Sigmoid colon (tissue), 7 donors: Measurements from ENCODE around the gene EXOC6. TPM values are rescaled to one million over a fixed set of nuclear protein-coding genes. Genes with fewer than 3 reads are reported as not detected.
"Not testable (repeated sequence)": the region's sequence is repeated elsewhere in the genome, so short reads cannot be mapped to it uniquely, and the experiment has no call there.

ENCODE experiments used
- DNase-seq: peaks from one replicate; pipeline ENCODE4 v3.0.0-alpha.2; 2019
- H3K27ac ChIP-seq, 4 donors: fragments of 200-600 bp; sonication (generic); one replicate each; pipeline ENCODE4 v1.5.1; 2016 to 2019; ENCODE audit warnings: mild to moderate bottlenecking in 1 of 4
- H3K27me3 ChIP-seq, 3 donors: fragments of 200-600 bp; sonication (generic); one replicate each; pipeline ENCODE4 v1.5.1; 2019; ENCODE audit warnings: mild to moderate bottlenecking in 1 of 3
- H3K36me3 ChIP-seq, 4 donors: fragments of 200-600 bp; sonication (generic); one replicate each; pipeline ENCODE4 v1.5.1; 2016 to 2019
- H3K4me1 ChIP-seq, 4 donors: fragments of 200-600 bp; sonication (generic); one replicate each; pipeline ENCODE4 v1.5.1; 2017 to 2019
- H3K4me3 ChIP-seq, 4 donors: fragments of 200-600 bp; sonication (generic); one replicate each; pipeline ENCODE4 v1.5.1; 2017 to 2019; ENCODE audit warnings: mild to moderate bottlenecking in 2 of 4, moderate library complexity in 1 of 4
- H3K9me3 ChIP-seq, 4 donors: fragments of 200-600 bp in 3 of 4; sonication (generic) in 3 of 4; one replicate each; pipeline versions ENCODE4 v1.5.1 to v1.6.1; 2013 to 2019
- EP300 ChIP-seq, 4 donors: sonication (generic); formaldehyde crosslinking; IDR thresholded peaks; one replicate each; pipeline ENCODE4 v1.6.1; 2017; ENCODE audit warnings: antibody characterized with exemption in 4 of 4
- POLR2A ChIP-seq, 2 donors: fragments of 450-650 bp; IDR thresholded peaks; one replicate each; pipeline ENCODE4 v1.6.1; 2016; ENCODE audit warnings: antibody characterized with exemption in 2 of 2, mild to moderate bottlenecking in 2 of 2, moderate library complexity in 2 of 2
- POLR2AphosphoS5 ChIP-seq, 4 donors: sonication (generic); formaldehyde crosslinking; IDR thresholded peaks; one replicate each; pipeline ENCODE4 v1.6.1; 2017; ENCODE audit warnings: antibody characterized with exemption in 4 of 4
- WGBS, 2 donors: extraction: QIAGEN DNeasy Blood & Tissue Kit; methylation state at CpG; one replicate each; pipeline ENCODE4 v1.1.7; 2013; 5-methylcytosine and 5-hydroxymethylcytosine counted together
- intact Hi-C: fragments of 100-400 bp; cut with DNase I; formaldehyde crosslinking; loops from one replicate; pipeline ENCODE4 v1.15.1; 2023
- polyA plus RNA-seq, 3 donors: library from polyadenylated mRNA; stranded (reverse); fragments of 200-250 nt; gene quantifications; one replicate each; pipeline ENCODE4 v1.2.3, GENCODE V29; 2013
- small RNA-seq, 3 donors: library from RNA; depleted of rRNA; stranded (forward); fragments of <200 nt; gene quantifications; one replicate each; pipeline ENCODE3, GENCODE V24; 2016
- total RNA-seq, 4 donors: library from RNA; depleted of rRNA; stranded (reverse); fragments of >200 nt; gene quantifications; one replicate each; pipeline ENCODE4 v1.1.0, GENCODE V29; 2016
- TF ChIP-seq, protein P1 (sequence below), 4 experiments: fragments of 450-650 bp in 3 of 4; fragments of 200-600 bp in 1 of 4; IDR thresholded peaks; one replicate each; pipeline ENCODE4 v1.5.1; 2016 to 2019; ENCODE audit warnings: antibody characterized with exemption in 4 of 4, mild to moderate bottlenecking in 3 of 4, moderate library complexity in 2 of 4
- donor health status: healthy with polysubstance abuse.
- donor health status: Bipolar disorder and iron deficiency.
- donor health status: healthy.

Gene EXOC6
- total and polyA plus RNA-seq, 7 donors = 6.6 to 20.2 (median 16.6) TPM

- H3K27me3 ChIP-seq = no peaks in the 10 kb centered on the region
- intact Hi-C loops = no loop called here
- 89 to 94% methylated on average over 7 of the region's 7 CpGs for WGBS, 2 donors
- TF ChIP-seq POLR2AphosphoS5 (IDR thresholded peaks at IDR 0.05) (no peak), EP300 (IDR thresholded peaks at IDR 0.05) (no peak), POLR2A (IDR thresholded peaks at IDR 0.05) (no peak)
- TF ChIP-seq, protein P1, sequence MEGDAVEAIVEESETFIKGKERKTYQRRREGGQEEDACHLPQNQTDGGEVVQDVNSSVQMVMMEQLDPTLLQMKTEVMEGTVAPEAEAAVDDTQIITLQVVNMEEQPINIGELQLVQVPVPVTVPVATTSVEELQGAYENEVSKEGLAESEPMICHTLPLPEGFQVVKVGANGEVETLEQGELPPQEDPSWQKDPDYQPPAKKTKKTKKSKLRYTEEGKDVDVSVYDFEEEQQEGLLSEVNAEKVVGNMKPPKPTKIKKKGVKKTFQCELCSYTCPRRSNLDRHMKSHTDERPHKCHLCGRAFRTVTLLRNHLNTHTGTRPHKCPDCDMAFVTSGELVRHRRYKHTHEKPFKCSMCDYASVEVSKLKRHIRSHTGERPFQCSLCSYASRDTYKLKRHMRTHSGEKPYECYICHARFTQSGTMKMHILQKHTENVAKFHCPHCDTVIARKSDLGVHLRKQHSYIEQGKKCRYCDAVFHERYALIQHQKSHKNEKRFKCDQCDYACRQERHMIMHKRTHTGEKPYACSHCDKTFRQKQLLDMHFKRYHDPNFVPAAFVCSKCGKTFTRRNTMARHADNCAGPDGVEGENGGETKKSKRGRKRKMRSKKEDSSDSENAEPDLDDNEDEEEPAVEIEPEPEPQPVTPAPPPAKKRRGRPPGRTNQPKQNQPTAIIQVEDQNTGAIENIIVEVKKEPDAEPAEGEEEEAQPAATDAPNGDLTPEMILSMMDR (IDR thresholded peaks at IDR 0.05) = no peak
- peaks cover 0 to 5% (median 0%) of the 10 kb centered on the region in 4 donors for H3K9me3 ChIP-seq
- H3K36me3 ChIP-seq = no peaks in the 10 kb centered on the region
- no peaks in the 10 kb centered on the region for H3K4me1 ChIP-seq
- H3K27ac ChIP-seq = no peak overlapping the region
- H3K4me3 ChIP-seq = no peak overlapping the region
- DNase-seq = no peak
Observed at GRCh38 chr10:93099670-93100069, 251.3 kb downstream of the EXOC6 start.

DNA sequence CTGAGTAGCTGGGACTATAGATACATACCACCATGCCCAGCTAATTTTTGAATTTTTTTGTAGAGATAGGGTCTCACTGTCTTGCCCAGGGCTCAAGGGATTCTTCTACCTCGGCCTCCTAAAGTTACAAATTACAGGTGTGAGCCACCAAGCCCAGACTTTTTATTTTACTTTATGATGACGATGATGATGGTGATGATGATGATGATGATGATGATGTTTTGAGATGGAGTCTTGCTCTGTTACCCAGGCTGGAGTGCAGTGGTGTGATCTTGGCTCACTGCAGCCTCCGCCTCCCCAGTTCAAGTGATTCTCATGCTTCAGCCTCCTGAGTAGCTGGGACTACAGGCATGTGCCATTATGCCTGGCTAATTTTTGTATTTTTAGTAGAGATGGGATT lies 252.8 kb downstream of the EXOC6 start:
- H3K4me3 ChIP-seq, H3K36me3 ChIP-seq, DNase-seq, H3K27ac ChIP-seq, H3K4me1 ChIP-seq, H3K27me3 ChIP-seq, intact Hi-C loops, H3K9me3 ChIP-seq: not testable (repeated sequence)
- WGBS, 2 donors = 96 to 97% methylated on average over 3 of the region's 3 CpGs

DNA sequence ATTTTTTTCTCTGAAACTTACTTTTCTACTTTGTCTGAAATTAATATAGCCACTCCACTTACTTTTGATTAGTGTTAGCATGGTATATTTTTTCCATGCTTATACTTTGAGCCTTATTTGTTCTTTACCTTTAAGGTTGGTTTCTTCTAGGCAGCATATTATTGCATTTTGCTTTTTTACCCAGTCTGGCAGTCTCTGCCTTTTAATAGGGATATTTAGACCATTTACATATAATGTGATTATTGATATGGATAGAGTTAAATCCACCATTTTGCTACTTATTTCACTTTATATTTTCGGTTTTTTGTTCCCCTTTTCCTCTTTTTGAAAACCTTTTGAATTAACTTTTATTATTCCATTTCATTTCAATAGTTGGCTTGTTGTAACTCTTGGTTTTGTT lies 255.6 kb downstream of the EXOC6 start:
- 85 to 91% methylated on average over 1 of the region's 1 CpG for WGBS, 2 donors
- TF ChIP-seq POLR2A (IDR thresholded peaks at IDR 0.05) (no peak), POLR2AphosphoS5 (IDR thresholded peaks at IDR 0.05) (no peak), EP300 (IDR thresholded peaks at IDR 0.05) (no peak)
- TF ChIP-seq, protein P1 (IDR thresholded peaks at IDR 0.05) = no peak
- Histone ChIP-seq H3K4me3 (no peak overlapping the region), H3K27ac (no peak overlapping the region), H3K27me3 (no peaks in the 10 kb centered on the region), H3K9me3 (peaks cover 0 to 5% (median 0%) of the 10 kb centered on the region in 4 donors), H3K36me3 (no peaks in the 10 kb centered on the region), H3K4me1 (no peaks in the 10 kb centered on the region)
- intact Hi-C loops = no loop called here
- no peak for DNase-seq

GRCh38 chr10:93106631-93107072 lies 258.3 kb downstream of the EXOC6 start:
- 70 to 75% methylated on average over 2 of the region's 2 CpGs for WGBS, 2 donors

More at GRCh38 chr10:93106631-93107072, 258.3 kb downstream of the EXOC6 start:
- no peaks in the 10 kb centered on the region for H3K4me1 ChIP-seq
- TF ChIP-seq, protein P1 (IDR thresholded peaks at IDR 0.05) = no peak
- no peak for TF ChIP-seq EP300 (IDR thresholded peaks at IDR 0.05)
- no peak overlapping the region for H3K27ac ChIP-seq
- no peaks in the 10 kb centered on the region for H3K36me3 ChIP-seq
- no peak overlapping the region for H3K4me3 ChIP-seq
- H3K9me3 ChIP-seq = peaks cover 0 to 5% (median 0%) of the 10 kb centered on the region in 4 donors
- intact Hi-C loops = no loop called here
- H3K27me3 ChIP-seq = no peaks in the 10 kb centered on the region
- DNase-seq = no peak

Small RNA genes within 50 kb of the gene (small RNA-seq; reads per million reads assigned to genes)
- gene AL392103.1 = 0 reads per million in 3 donors

Other genes starting within 250 kb of the EXOC6 start
- 1 to 10 TPM; 3.5 to 8.9 (median 6.6) TPM for gene HHEX, start 158.6 kb upstream of the EXOC6 start, total RNA-seq
- 10 to 100 TPM in 1 of 3 donors, 1 to 10 TPM in 2; 2.8 to 13.2 (median 6.6) TPM for gene HHEX, start 158.6 kb upstream of the EXOC6 start, polyA plus RNA-seq
- gene CYP26C1, start 212.3 kb downstream of the EXOC6 start, total RNA-seq = under 1 TPM in 1 of 4 donors, not detected in 3; 0.14 TPM
- gene CYP26C1, start 212.3 kb downstream of the EXOC6 start, polyA plus RNA-seq = under 1 TPM in 1 of 3 donors, not detected in 2; 0.03 TPM
- gene CYP26A1, start 225.4 kb downstream of the EXOC6 start, total RNA-seq = not detected
- gene CYP26A1, start 225.4 kb downstream of the EXOC6 start, polyA plus RNA-seq = not detected